Posterior vena cava (tissue), 2 donors: ENCODE results near the gene RNASE7. TPM values are rescaled to one million over a fixed set of nuclear protein-coding genes. Genes with fewer than 3 reads are reported as not detected.

Source experiments
- DNase-seq: peaks from one replicate; pipeline ENCODE4 v3.0.0-alpha.2; 2020; ENCODE audit warnings: low spot score
- intact Hi-C, 2 donors: fragments of 100-400 bp; cut with DNase I; formaldehyde crosslinking; loops; one replicate each; pipeline versions ENCODE4 v1.14.1 to v1.14.2; 2022 to 2023
- total RNA-seq, 2 donors: library from RNA; stranded (reverse); fragmentation: NEBNext Ultra II Directional; extraction: Animal tissue kit (Norgen Biotek cat#: 25700); gene quantifications; one replicate each; pipeline ENCODE4 v1.2.1, GENCODE V29; 2021
- donor health status: DM: yes; HTN: yes; CAD: no.
- donor health status: DM: yes; HTN: yes; CAD: no.

Gene RNASE7
- total RNA-seq, 2 donors from 2014 or later, result not detected

GRCh38 chr14:21020977-21021545, 21.1 kb upstream of the RNASE7 start:
- intact Hi-C loops, result loop anchor here in 1 of 2 donors (5.0 kb wide), 1 partner anchor 71 kb away; no protein-coding TSS in a partner anchor
- no peak for DNase-seq

- DNase-seq, result no peak
- intact Hi-C loops, result loop anchor here in 1 of 2 donors (5.0 kb wide), 1 partner anchor 70 kb away; no protein-coding TSS in a partner anchor
These were observed 19.5 kb upstream of the RNASE7 start for GRCh38 chr14:21022686-21023085.

GRCh38 chr14:21023174-21023573, 19.0 kb upstream of the RNASE7 start:
- intact Hi-C loops, result loop anchor here in 1 of 2 donors (5.0 kb wide), 1 partner anchor 69 kb away; no protein-coding TSS in a partner anchor
- DNase-seq, result no peak

GRCh38 chr14:21023817-21024584, 18.2 kb upstream of the RNASE7 start:
- DNase-seq, result no peak
- intact Hi-C loops, result loop anchor here in 1 of 2 donors (5.0 kb wide), 1 partner anchor 68 kb away; no protein-coding TSS in a partner anchor

- intact Hi-C loops, result loop anchor here in 1 of 2 donors (5.0 kb wide), 1 partner anchor 68 kb away; no protein-coding TSS in a partner anchor
- DNase-seq, result peak; percentile 87
These were observed 17.4 kb upstream of the RNASE7 start, which contains the start of gene NDRG2 for GRCh38 chr14:21024585-21025370. TSS of gene NDRG2 (minus strand) at chr14:21025061. CDS start at chr14:21023315, 1,746 bp downstream.

- intact Hi-C loops, result no loop called here
- peak; percentile 81 for DNase-seq
These were observed 16.5 kb upstream of the RNASE7 start for GRCh38 chr14:21025371-21026273.

- no peak for DNase-seq
- intact Hi-C loops, result no loop called here
These were observed 15.7 kb upstream of the RNASE7 start for GRCh38 chr14:21026274-21026987.

- intact Hi-C loops, result no loop called here
- DNase-seq, result no peak
These were observed 15.2 kb upstream of the RNASE7 start for GRCh38 chr14:21026988-21027315.

- DNase-seq, result no peak
- intact Hi-C loops, result no loop called here
These were observed 12.2 kb upstream of the RNASE7 start, which contains the start of gene TPPP2 for GRCh38 chr14:21029917-21030316. TSS of gene TPPP2 (plus strand) at chr14:21030217. CDS start at chr14:21030582, 365 bp downstream.

- intact Hi-C loops, result no loop called here
- no peak for DNase-seq
These were observed 11.6 kb upstream of the RNASE7 start for GRCh38 chr14:21030531-21030930.

- intact Hi-C loops, result loop anchor here in 1 of 2 donors (1.0 kb wide), 1 partner anchor 42 kb away; no protein-coding TSS in a partner anchor
- no peak for DNase-seq
These were observed 9.6 kb upstream of the RNASE7 start for GRCh38 chr14:21032326-21033132.

GRCh38 chr14:21033133-21033698, 8.9 kb upstream of the RNASE7 start:
- intact Hi-C loops, result no loop called here
- no peak for DNase-seq

GRCh38 chr14:21034707-21035106, 7.5 kb upstream of the RNASE7 start, which contains the start of gene RNASE13:
TSS of gene RNASE13 (minus strand) at chr14:21034807. CDS start at chr14:21034288, 519 bp downstream.
- no peak for DNase-seq
- intact Hi-C loops, result no loop called here

- no peak for DNase-seq
- intact Hi-C loops, result no loop called here
These were observed 5.4 kb upstream of the RNASE7 start for GRCh38 chr14:21036751-21037150.

- intact Hi-C loops, result no loop called here
- DNase-seq, result no peak
These were observed 5.0 kb upstream of the RNASE7 start for GRCh38 chr14:21037156-21037555.
